DMS114 treated with DMSO at 0.1 percent for 48 hours (cell line): ENCODE results near the gene ZNF280A.

Experiments used
- DNase-seq: peaks from one replicate; lab custom pipeline; 2025; ENCODE audit not compliant: unreplicated experiment; lab: John Stamatoyannopoulos, UW

Gene ZNF280A, protein sequence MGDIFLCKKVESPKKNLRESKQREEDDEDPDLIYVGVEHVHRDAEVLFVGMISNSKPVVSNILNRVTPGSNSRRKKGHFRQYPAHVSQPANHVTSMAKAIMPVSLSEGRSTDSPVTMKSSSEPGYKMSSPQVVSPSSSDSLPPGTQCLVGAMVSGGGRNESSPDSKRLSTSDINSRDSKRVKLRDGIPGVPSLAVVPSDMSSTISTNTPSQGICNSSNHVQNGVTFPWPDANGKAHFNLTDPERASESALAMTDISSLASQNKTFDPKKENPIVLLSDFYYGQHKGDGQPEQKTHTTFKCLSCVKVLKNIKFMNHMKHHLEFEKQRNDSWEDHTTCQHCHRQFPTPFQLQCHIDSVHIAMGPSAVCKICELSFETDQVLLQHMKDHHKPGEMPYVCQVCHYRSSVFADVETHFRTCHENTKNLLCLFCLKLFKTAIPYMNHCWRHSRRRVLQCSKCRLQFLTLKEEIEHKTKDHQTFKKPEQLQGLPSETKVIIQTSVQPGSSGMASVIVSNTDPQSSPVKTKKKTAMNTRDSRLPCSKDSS

GRCh38 chr22:22520020-22520656 is at the start of gene ZNF280A:
TSS of gene ZNF280A (minus strand) at chr22:22520270. CDS start at chr22:22515630, 4,640 bp downstream.
- peak; percentile 81 for DNase-seq

DNA sequence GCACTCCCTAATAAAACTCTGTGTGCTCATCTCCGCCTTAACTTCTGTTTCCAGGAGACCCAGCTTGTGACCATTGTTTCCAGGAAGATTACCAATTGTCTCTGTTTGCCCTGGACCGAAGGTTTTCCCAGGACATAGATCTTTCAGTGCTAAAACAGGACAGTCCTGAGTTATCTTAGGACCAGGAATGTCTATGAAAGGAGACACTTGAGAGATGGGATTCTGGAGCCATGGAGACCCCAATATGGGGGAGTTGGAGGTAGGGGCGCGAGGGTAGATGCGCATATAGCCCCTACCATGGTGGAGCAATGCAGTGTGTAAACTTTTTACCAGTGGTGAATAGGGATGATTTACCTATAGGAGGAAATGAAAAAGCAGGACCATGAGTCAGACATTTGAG is 49.1 kb upstream of the ZNF280A start:
- no peak for DNase-seq

- DNase-seq: no peak
Measured at GRCh38 chr22:22565981-22566380, 45.9 kb upstream of the ZNF280A start.

DNA sequence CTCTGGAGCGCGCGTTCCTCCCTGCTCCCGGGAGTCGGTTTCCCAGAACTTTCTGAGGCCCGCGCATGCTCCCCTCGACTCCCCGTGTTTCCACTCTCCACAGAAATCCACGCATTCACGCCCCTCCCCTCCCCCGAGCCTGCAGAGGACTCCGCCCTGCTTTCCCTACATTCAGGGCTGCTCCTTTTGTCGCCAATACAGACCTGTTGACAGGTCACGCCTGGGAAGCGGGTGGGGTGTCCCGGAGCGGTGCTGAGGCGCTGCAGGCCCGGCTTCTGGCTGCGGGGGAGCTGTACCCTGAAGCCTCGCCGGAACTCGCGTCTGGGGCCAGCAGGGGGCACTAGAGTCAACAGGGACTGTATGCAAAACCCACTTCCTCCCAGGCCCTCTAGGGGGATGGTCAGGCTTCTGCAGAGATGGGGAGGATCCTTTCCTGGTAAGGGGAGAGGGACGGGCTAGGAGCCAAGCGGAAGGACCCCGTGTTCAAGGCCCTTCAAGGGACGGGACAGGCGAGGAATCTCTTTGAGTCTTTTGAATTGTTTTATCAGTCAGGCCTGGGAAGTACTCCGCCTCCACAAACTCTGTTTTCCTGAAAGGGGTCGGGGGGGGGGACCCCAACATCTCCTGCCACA is 39.0 kb upstream of the ZNF280A start, which contains the start of gene PRAME:
TSS of gene PRAME (minus strand) at position 294 of the 632 bp plus-strand sequence. CDS start 2,433 bp downstream, outside the sequence.
- DNase-seq: peak; percentile 73

GRCh38 chr22:22558071-22558971 is 38.3 kb upstream of the ZNF280A start:
- no peak for DNase-seq

- DNase-seq: peak; percentile 61
Measured at GRCh38 chr22:22556995-22557925, 37.2 kb upstream of the ZNF280A start.

DNA sequence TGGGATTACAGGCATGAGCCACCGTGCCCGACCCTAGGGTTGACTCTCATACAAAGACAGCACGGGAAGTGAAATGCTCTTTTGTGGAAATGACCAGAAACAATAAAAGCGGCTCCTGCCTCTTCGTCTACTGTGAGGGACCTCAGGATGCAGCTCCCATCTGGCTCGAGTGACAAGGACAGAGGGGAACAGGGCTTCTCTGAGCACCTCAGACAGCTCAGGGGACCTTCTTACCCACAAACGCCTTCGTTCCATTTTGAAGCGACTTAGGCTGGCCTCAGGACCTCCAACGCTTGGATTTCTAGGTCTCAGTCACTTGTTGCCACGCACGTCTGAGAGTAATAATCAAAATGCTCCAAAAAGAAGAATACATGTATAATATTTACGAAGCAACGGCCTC is 36.5 kb upstream of the ZNF280A start:
- DNase-seq: no peak

GRCh38 chr22:22555596-22555995 is 35.5 kb upstream of the ZNF280A start:
- DNase-seq: no peak

- DNase-seq: no peak
Measured at GRCh38 chr22:22554587-22555284, 34.7 kb upstream of the ZNF280A start.

GRCh38 chr22:22553735-22554586 is 33.9 kb upstream of the ZNF280A start:
- no peak for DNase-seq

GRCh38 chr22:22553141-22553540 is 33.1 kb upstream of the ZNF280A start:
- DNase-seq: no peak

- DNase-seq: no peak
Measured at GRCh38 chr22:22552630-22553029, 32.6 kb upstream of the ZNF280A start.

- no peak for DNase-seq
Measured at GRCh38 chr22:22550789-22551434, 30.8 kb upstream of the ZNF280A start.

GRCh38 chr22:22548910-22549309 is 28.8 kb upstream of the ZNF280A start:
- DNase-seq: no peak

DNA sequence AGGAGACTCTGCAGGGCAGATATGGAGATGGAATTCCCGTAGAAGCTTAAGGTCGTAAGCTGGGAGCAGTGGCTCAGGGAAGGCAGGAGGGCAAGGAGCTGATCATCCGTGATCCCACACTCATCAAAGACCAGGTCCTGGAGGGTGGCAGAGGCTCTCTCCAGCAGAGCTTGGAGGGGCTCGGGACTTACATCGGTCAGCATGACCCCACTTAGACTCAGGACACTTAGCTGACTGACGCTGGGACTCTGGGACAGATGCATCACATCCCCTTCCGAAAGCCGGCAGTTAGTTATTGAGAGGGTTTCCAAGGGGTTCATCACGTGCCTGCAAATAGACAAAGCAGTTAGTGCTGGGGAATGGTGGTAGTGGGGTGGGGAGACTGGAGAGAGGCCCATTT is 28.2 kb upstream of the ZNF280A start:
- no peak for DNase-seq

DNA sequence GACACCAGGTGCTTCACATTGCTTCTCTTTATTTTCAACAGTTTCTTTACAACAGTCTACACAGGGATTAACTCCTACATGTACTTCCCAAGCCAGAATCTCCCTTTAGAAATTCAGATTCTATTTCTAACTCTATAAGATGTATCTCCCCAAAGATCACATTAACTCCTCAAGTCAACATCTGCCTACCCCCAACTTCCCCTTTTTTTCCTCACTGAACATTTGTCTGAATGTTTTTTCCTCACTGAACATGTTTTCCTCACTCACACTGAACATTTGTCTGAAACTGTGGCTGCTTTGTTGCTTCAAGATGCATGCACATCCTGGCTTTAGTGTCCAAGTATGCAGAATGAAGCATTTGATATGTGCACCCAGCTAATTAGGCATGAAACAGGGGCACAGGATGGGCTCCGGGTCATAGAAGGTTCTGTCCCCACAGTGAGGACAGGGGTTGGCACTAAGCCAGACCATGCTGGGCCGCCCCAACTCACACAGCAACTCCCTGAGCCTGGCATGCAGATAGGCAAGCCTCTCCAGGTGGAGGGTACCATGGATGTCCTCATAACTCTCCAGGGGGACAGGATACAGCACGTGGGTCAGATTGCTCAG is 27.7 kb upstream of the ZNF280A start:
- DNase-seq: no peak

DNA sequence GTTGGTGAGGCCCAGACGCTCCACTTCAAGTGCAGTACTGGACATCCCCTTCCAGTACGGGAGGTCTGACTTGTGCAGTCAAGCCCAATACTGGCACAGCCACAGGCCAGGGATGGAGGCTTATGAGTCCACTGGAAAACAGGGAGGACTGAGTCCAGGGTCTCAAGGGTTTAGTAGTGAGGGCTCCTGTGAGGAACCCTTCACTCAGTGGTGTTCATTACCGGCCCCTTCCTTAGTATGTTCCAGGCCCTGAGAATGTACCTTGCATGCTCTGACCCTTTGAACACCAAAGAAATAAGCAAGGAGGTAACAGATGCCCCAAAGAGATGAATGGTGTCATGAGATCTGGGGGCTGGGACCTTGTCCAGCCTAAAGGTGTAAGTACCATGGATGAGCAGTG is 27.2 kb upstream of the ZNF280A start:
- no peak for DNase-seq
